ENCODE data around the gene CASP10.
"Not testable (repeated sequence)": the region's sequence is repeated elsewhere in the genome, so short reads cannot be mapped to it uniquely, and the experiment has no call there.

CASP10 gene

GRCh38 chr2:201154615-201155399 lies 28.1 kb upstream of the CASP10 start:
- no peak for DNase-seq (ENCODE audit: low read depth in 1 of 2, low spot score in 1 of 2)

GRCh38 chr2:201156036-201156435 lies 26.9 kb upstream of the CASP10 start:
- DNase-seq (ENCODE audit: low read depth in 1 of 2, low spot score in 1 of 2): no peak

- no peak for DNase-seq (ENCODE audit: low read depth in 1 of 2, low spot score in 1 of 2)
These were observed 26.3 kb upstream of the CASP10 start for GRCh38 chr2:201156640-201157039.

GRCh38 chr2:201157694-201158093 lies 25.2 kb upstream of the CASP10 start:
- no peak for DNase-seq (ENCODE audit: low read depth in 1 of 2, low spot score in 1 of 2)

GRCh38 chr2:201158111-201158929 lies 24.6 kb upstream of the CASP10 start:
- DNase-seq (ENCODE audit: low read depth in 1 of 2, low spot score in 1 of 2): peak in 1 of 2 donors; percentile 23

- no peak for DNase-seq (ENCODE audit: low read depth in 1 of 2, low spot score in 1 of 2)
These were observed 18.8 kb upstream of the CASP10 start for GRCh38 chr2:201164166-201164565.

GRCh38 chr2:201167546-201167945 lies 15.4 kb upstream of the CASP10 start:
- no peak for DNase-seq (ENCODE audit: low read depth in 1 of 2, low spot score in 1 of 2)

- DNase-seq (ENCODE audit: low read depth in 1 of 2, low spot score in 1 of 2): not testable (repeated sequence)
These were observed 14.4 kb upstream of the CASP10 start for GRCh38 chr2:201168496-201168895.

GRCh38 chr2:201171259-201171814 lies 11.6 kb upstream of the CASP10 start:
- DNase-seq (ENCODE audit: low read depth in 1 of 2, low spot score in 1 of 2): no peak

GRCh38 chr2:201172279-201172678 lies 10.7 kb upstream of the CASP10 start:
- no peak for DNase-seq (ENCODE audit: low read depth in 1 of 2, low spot score in 1 of 2)

GRCh38 chr2:201174687-201175086 lies 8.3 kb upstream of the CASP10 start:
- no peak for DNase-seq (ENCODE audit: low read depth in 1 of 2, low spot score in 1 of 2)

- no peak for DNase-seq (ENCODE audit: low read depth in 1 of 2, low spot score in 1 of 2)
These were observed 6.9 kb upstream of the CASP10 start for GRCh38 chr2:201176081-201176481.

GRCh38 chr2:201180010-201180409 lies 2.9 kb upstream of the CASP10 start:
- no peak for DNase-seq (ENCODE audit: low read depth in 1 of 2, low spot score in 1 of 2)

- no peak for DNase-seq (ENCODE audit: low read depth in 1 of 2, low spot score in 1 of 2)
These were observed 405 bp downstream of the CASP10 start for GRCh38 chr2:201183365-201183727.

GRCh38 chr2:201183835-201184234 lies 894 bp downstream of the CASP10 start:
- DNase-seq (ENCODE audit: low read depth in 1 of 2, low spot score in 1 of 2): not testable (repeated sequence)

- not testable (repeated sequence) for DNase-seq (ENCODE audit: low read depth in 1 of 2, low spot score in 1 of 2)
These were observed 1.3 kb downstream of the CASP10 start for GRCh38 chr2:201184248-201184647.

GRCh38 chr2:201185863-201186262 lies 2.9 kb downstream of the CASP10 start:
- no peak for DNase-seq (ENCODE audit: low read depth in 1 of 2, low spot score in 1 of 2)

GRCh38 chr2:201186982-201187381 lies 4.0 kb downstream of the CASP10 start:
- DNase-seq (ENCODE audit: low read depth in 1 of 2, low spot score in 1 of 2): no peak

GRCh38 chr2:201188449-201188848 lies 5.5 kb downstream of the CASP10 start:
- no peak for DNase-seq (ENCODE audit: low read depth in 1 of 2, low spot score in 1 of 2)

- DNase-seq (ENCODE audit: low read depth in 1 of 2, low spot score in 1 of 2): no peak
These were observed 8.4 kb downstream of the CASP10 start for GRCh38 chr2:201191132-201191875.

GRCh38 chr2:201194097-201194496 lies 11.2 kb downstream of the CASP10 start:
- no peak for DNase-seq (ENCODE audit: low read depth in 1 of 2, low spot score in 1 of 2)
